SK-N-SH treated with all-trans-retinoic acid at 6 μM for 48 hours (cell line): Measurements from ENCODE around the gene CHRNA9.

ENCODE experiments used
- ATAC-seq: fragments of 200-7000 bp; cut with Tn5 transposase; 3 replicates; pipeline ENCODE4 v1.9.1; 2020; ENCODE audit warnings: mild to moderate bottlenecking, moderate library complexity
- ARNTL ChIP-seq: fragments of 450-650 bp; formaldehyde crosslinking; IDR thresholded peaks from 2 replicates; pipeline ENCODE4 v1.5.0; 2020; ENCODE audit warnings: low read depth, mild to moderate bottlenecking, moderate library complexity, borderline replicate concordance
- BACH2 ChIP-seq: fragments of 250-450 bp; sonication (Bioruptor Pico); IDR thresholded peaks from 2 replicates; pipeline ENCODE4 v1.9.0; 2021; ENCODE audit warnings: mild to moderate bottlenecking, borderline replicate concordance
- CREB5 ChIP-seq: fragments of 250-450 bp; sonication (Bioruptor Pico); IDR thresholded peaks from 2 replicates; pipeline ENCODE4 v1.5.1; 2020; ENCODE audit warnings: low read depth, mild to moderate bottlenecking, moderate library complexity
- CSDC2 ChIP-seq: fragments of 250-450 bp; sonication (Bioruptor Pico); IDR thresholded peaks from 2 replicates; pipeline ENCODE4 v1.5.0; 2020; ENCODE audit warnings: mild to moderate bottlenecking, moderate library complexity
- CSRNP3 ChIP-seq: fragments of 250-450 bp; sonication (Bioruptor Pico); IDR thresholded peaks from 2 replicates; pipeline ENCODE4 v1.5.1; 2021; ENCODE audit warnings: mild to moderate bottlenecking, moderate library complexity
- ESRRG ChIP-seq: fragments of 250-450 bp; sonication (Bioruptor Pico); IDR thresholded peaks from 2 replicates; pipeline ENCODE4 v1.6.1; 2021; ENCODE audit warnings: mild to moderate bottlenecking
- GLIS3 ChIP-seq: fragments of 250-450 bp; sonication (Bioruptor Pico); IDR thresholded peaks from 2 replicates; pipeline ENCODE4 v1.5.0; 2020; ENCODE audit warnings: mild to moderate bottlenecking, moderate library complexity
- ISL1 ChIP-seq: fragments of 250-450 bp; sonication (Bioruptor Pico); IDR thresholded peaks from 2 replicates; pipeline ENCODE4 v2.1.2; 2022; ENCODE audit warnings: mild to moderate bottlenecking, moderate library complexity
- OSR1 ChIP-seq: fragments of 250-450 bp; sonication (Bioruptor Pico); IDR thresholded peaks from 2 replicates; pipeline ENCODE4 v1.8.0; 2022; ENCODE audit warnings: moderate library complexity, mild to moderate bottlenecking, inconsistent platforms
- PATZ1 ChIP-seq: fragments of 250-450 bp; sonication (Bioruptor Pico); IDR thresholded peaks from 2 replicates; pipeline ENCODE4 v1.8.0; 2020; ENCODE audit warnings: mild to moderate bottlenecking, moderate library complexity, borderline replicate concordance
- POU6F1 ChIP-seq: fragments of 250-450 bp; sonication (Bioruptor Pico); IDR thresholded peaks from 2 replicates; pipeline ENCODE4 v1.8.0; 2021; ENCODE audit warnings: low read depth, mild to moderate bottlenecking, moderate library complexity, borderline replicate concordance
- PPARA ChIP-seq: fragments of 250-450 bp; sonication (Bioruptor Pico); IDR thresholded peaks from 2 replicates; pipeline ENCODE4 v1.5.0; 2020; ENCODE audit warnings: mild to moderate bottlenecking, borderline replicate concordance
- SNAI2 ChIP-seq: fragments of 250-450 bp; sonication (Bioruptor Pico); IDR thresholded peaks from 2 replicates; pipeline ENCODE4 v1.5.0; 2020; ENCODE audit warnings: mild to moderate bottlenecking, moderate library complexity
- TSHZ2 ChIP-seq: fragments of 250-450 bp; sonication (Bioruptor Pico); IDR thresholded peaks from 2 replicates; pipeline ENCODE4 v1.5.0; 2020; ENCODE audit warnings: mild to moderate bottlenecking, moderate library complexity
- ZC3H10 ChIP-seq: fragments of 250-450 bp; sonication (Bioruptor Pico); IDR thresholded peaks from 2 replicates; pipeline ENCODE4 v1.5.1; 2021; ENCODE audit warnings: mild to moderate bottlenecking, moderate library complexity
- ZFP3 ChIP-seq: fragments of 250-450 bp; sonication (Bioruptor Pico); IDR thresholded peaks from 2 replicates; pipeline ENCODE4 v1.5.0; 2020; ENCODE audit warnings: mild to moderate bottlenecking, moderate library complexity
- ZFP30 ChIP-seq: fragments of 450-650 bp; formaldehyde crosslinking; IDR thresholded peaks from 2 replicates; pipeline ENCODE4 v1.5.0; 2022; ENCODE audit warnings: mild to moderate bottlenecking, moderate library complexity
- ZNF565 ChIP-seq: fragments of 450-650 bp; formaldehyde crosslinking; conservative IDR thresholded peaks from 2 replicates; pipeline ENCODE4 v1.5.0; 2020; ENCODE audit warnings: low read depth, mild to moderate bottlenecking, moderate library complexity
- ZNF70 ChIP-seq: fragments of 450-650 bp; formaldehyde crosslinking; IDR thresholded peaks from 2 replicates; pipeline ENCODE4 v1.5.0; 2020; ENCODE audit warnings: mild to moderate bottlenecking, moderate library complexity
- ZNF8 ChIP-seq: fragments of 450-650 bp; formaldehyde crosslinking; IDR thresholded peaks from 2 replicates; pipeline ENCODE4 v1.5.0; 2020; ENCODE audit warnings: mild to moderate bottlenecking, moderate library complexity

Gene CHRNA9

GRCh38 chr4:40350627-40351227 lies 15.6 kb downstream of the CHRNA9 start:
- ATAC-seq: no peak
- TF ChIP-seq ZNF8 (CRISPR knock-in tag) (no peak), PATZ1 (no peak), BACH2 (CRISPR knock-in tag) (no peak), ISL1 (CRISPR knock-in tag) (no peak), CSRNP3 (CRISPR knock-in tag) (no peak), TSHZ2 (CRISPR knock-in tag) (no peak), ZNF565 (CRISPR knock-in tag) (no peak), CREB5 (no peak), SNAI2 (no peak), ESRRG (CRISPR knock-in tag) (no peak), ZNF70 (CRISPR knock-in tag) (no peak), ARNTL (no peak), ZFP3 (CRISPR knock-in tag) (no peak), ZC3H10 (CRISPR knock-in tag) (no peak), OSR1 (CRISPR knock-in tag) (no peak)

- no peak for ATAC-seq
- TF ChIP-seq ISL1 (CRISPR knock-in tag) (no peak), ZNF8 (CRISPR knock-in tag) (no peak), CSRNP3 (CRISPR knock-in tag) (no peak), SNAI2 (no peak), PPARA (CRISPR knock-in tag) (no peak), CREB5 (no peak), CSDC2 (CRISPR knock-in tag) (no peak), ZFP30 (CRISPR knock-in tag) (no peak), ZFP3 (CRISPR knock-in tag) (no peak), GLIS3 (CRISPR knock-in tag) (no peak)
Measured at GRCh38 chr4:40354158-40354557, 19.0 kb downstream of the CHRNA9 start.

GRCh38 chr4:40355131-40355530 lies 20.0 kb downstream of the CHRNA9 start:
- ATAC-seq: no peak
- TF ChIP-seq ARNTL (no peak), POU6F1 (CRISPR knock-in tag) (no peak), SNAI2 (no peak), PATZ1 (no peak), BACH2 (CRISPR knock-in tag) (no peak), CSDC2 (CRISPR knock-in tag) (no peak), PPARA (CRISPR knock-in tag) (no peak), CSRNP3 (CRISPR knock-in tag) (no peak), ZFP3 (CRISPR knock-in tag) (no peak), ZC3H10 (CRISPR knock-in tag) (no peak), ZFP30 (CRISPR knock-in tag) (no peak)
